Measurements from ENCODE around the gene PARD3B.

PARD3B gene

GRCh38 chr2:205556841-205557539 is 1011.7 kb downstream of the PARD3B start:
- H2AFZ ChIP-seq (ENCODE audit: low read depth, low read length) = no peak overlapping the region
- no peaks in the 10 kb centered on the region for H3K36me3 ChIP-seq (ENCODE audit: insufficient read depth, low read length)
- no peak overlapping the region for H3K4me3 ChIP-seq (ENCODE audit: low read depth in 1 of 2, low read length in 2 of 2)
- no peak overlapping the region for H3K27ac ChIP-seq (ENCODE audit: low read length)
- ATAC-seq (ENCODE audit: insufficient read depth, low read depth) (no peak), DNase-seq (no peak)
- no peaks in the 10 kb centered on the region for H3K79me2 ChIP-seq (ENCODE audit: insufficient read depth, low read length)
- no peak overlapping the region for H3K4me2 ChIP-seq (ENCODE audit: insufficient read depth, low read length)
- H3K9me3 ChIP-seq (ENCODE audit: insufficient read depth, low read length, severe bottlenecking) = no peaks in the 10 kb centered on the region
- no peak overlapping the region for H3K9ac ChIP-seq (ENCODE audit: low read depth, low read length)
- no peaks in the 10 kb centered on the region for H4K20me1 ChIP-seq (ENCODE audit: insufficient read depth, low read length)
- no peaks in the 10 kb centered on the region for H3K4me1 ChIP-seq (ENCODE audit: insufficient read depth, low read length)
- no peaks in the 10 kb centered on the region for H3K27me3 ChIP-seq (ENCODE audit: insufficient read depth, low read length, poor library complexity)
- TF ChIP-seq EZH2 (IDR thresholded peaks at IDR 0.05; ENCODE audit: borderline replicate concordance, low read depth, low read length, severe bottlenecking) (no peak), CTCF (IDR thresholded peaks at IDR 0.05; ENCODE audit: borderline replicate concordance, extremely low read depth, low read length, poor library complexity, severe bottlenecking) (no peak)

DNA sequence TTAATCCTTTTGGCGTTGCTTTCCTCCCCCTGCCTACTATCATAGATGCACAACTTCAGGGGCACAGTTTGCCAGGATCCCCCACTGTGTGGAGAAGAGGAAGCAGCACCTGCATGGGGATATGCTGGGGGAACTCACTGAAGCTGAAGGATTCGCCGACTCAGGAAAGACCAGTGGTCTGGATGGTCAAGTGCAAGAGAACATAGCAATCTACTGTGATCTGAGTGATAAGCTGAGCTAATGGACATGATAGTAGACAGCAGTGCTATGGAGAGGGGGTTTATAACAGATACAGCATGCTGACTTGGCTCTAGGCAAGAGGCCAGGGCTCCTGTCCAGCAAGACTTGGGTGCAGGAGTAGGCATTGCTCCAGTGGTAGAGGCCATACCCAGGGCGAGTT is 1012.6 kb downstream of the PARD3B start:
- Histone ChIP-seq H2AFZ (ENCODE audit: low read depth, low read length) (no peak overlapping the region), H3K9ac (ENCODE audit: low read depth, low read length) (no peak overlapping the region), H3K36me3 (ENCODE audit: insufficient read depth, low read length) (no peaks in the 10 kb centered on the region), H3K9me3 (ENCODE audit: insufficient read depth, low read length, severe bottlenecking) (no peaks in the 10 kb centered on the region), H4K20me1 (ENCODE audit: insufficient read depth, low read length) (no peaks in the 10 kb centered on the region), H3K79me2 (ENCODE audit: insufficient read depth, low read length) (no peaks in the 10 kb centered on the region), H3K4me1 (ENCODE audit: insufficient read depth, low read length) (no peaks in the 10 kb centered on the region), H3K27me3 (ENCODE audit: insufficient read depth, low read length, poor library complexity) (peaks cover 3% of the 10 kb centered on the region), H3K4me3 (ENCODE audit: low read depth in 1 of 2, low read length in 2 of 2) (no peak overlapping the region), H3K27ac (ENCODE audit: low read length) (no peak overlapping the region), H3K4me2 (ENCODE audit: insufficient read depth, low read length) (no peak overlapping the region)
- DNase-seq (no peak), ATAC-seq (ENCODE audit: insufficient read depth, low read depth) (no peak)
- TF ChIP-seq EZH2 (IDR thresholded peaks at IDR 0.05; ENCODE audit: borderline replicate concordance, low read depth, low read length, severe bottlenecking) = no peak
- no peak for TF ChIP-seq CTCF (IDR thresholded peaks at IDR 0.05; ENCODE audit: borderline replicate concordance, extremely low read depth, low read length, poor library complexity, severe bottlenecking)

DNA sequence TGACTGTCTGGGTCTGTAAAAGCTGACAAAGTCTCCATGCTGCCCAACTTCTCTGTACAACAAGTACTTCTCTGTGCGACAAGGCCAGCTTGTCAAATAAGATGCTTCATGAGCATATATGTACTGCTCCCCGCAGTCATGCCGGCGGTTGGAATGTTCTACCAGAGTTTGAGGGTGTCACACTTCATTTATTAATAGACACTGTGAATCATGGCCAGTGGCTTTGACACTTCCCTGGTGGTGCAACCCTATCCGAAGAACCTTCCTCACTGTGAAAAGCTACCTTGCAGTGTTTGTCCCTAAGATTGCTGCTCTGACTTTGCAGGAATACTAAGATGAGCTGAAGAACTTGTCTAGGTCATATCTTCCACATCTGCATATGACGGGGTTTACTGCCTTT is 1016.2 kb downstream of the PARD3B start:
- ATAC-seq (ENCODE audit: insufficient read depth, low read depth) (no peak), DNase-seq (no peak)
- no peaks in the 10 kb centered on the region for H3K79me2 ChIP-seq (ENCODE audit: insufficient read depth, low read length)
- no peaks in the 10 kb centered on the region for H3K36me3 ChIP-seq (ENCODE audit: insufficient read depth, low read length)
- H3K4me3 ChIP-seq (ENCODE audit: low read depth in 1 of 2, low read length in 2 of 2) = no peak overlapping the region
- no peak overlapping the region for H3K27ac ChIP-seq (ENCODE audit: low read length)
- no peaks in the 10 kb centered on the region for H3K9me3 ChIP-seq (ENCODE audit: insufficient read depth, low read length, severe bottlenecking)
- no peak overlapping the region for H3K9ac ChIP-seq (ENCODE audit: low read depth, low read length)
- H3K4me2 ChIP-seq (ENCODE audit: insufficient read depth, low read length) = no peak overlapping the region
- TF ChIP-seq EZH2 (IDR thresholded peaks at IDR 0.05; ENCODE audit: borderline replicate concordance, low read depth, low read length, severe bottlenecking) (no peak), CTCF (IDR thresholded peaks at IDR 0.05; ENCODE audit: borderline replicate concordance, extremely low read depth, low read length, poor library complexity, severe bottlenecking) (no peak)
- H3K4me1 ChIP-seq (ENCODE audit: insufficient read depth, low read length) = no peaks in the 10 kb centered on the region
- H3K27me3 ChIP-seq (ENCODE audit: insufficient read depth, low read length, poor library complexity) = peaks cover 9% of the 10 kb centered on the region
- H2AFZ ChIP-seq (ENCODE audit: low read depth, low read length) = no peak overlapping the region
- H4K20me1 ChIP-seq (ENCODE audit: insufficient read depth, low read length) = no peaks in the 10 kb centered on the region

Measured in DND-41 (cell line).